Endodermal cell (in vitro differentiated cells): ENCODE results near the gene SLC25A28. TPM values are rescaled to one million over a fixed set of nuclear protein-coding genes. Genes with fewer than 3 reads are reported as not detected.

Experiments
- DNase-seq: peaks from one replicate; pipeline ENCODE4 v3.0.0-alpha.2; 2017
- H3K27ac ChIP-seq: 2 replicates; pipeline ENCODE4 v1.5.1; 2013; ENCODE audit warnings: mild to moderate bottlenecking, low read depth, low read length, moderate library complexity
- H3K27me3 ChIP-seq: 2 replicates; pipeline ENCODE4 v1.6.1; 2013; ENCODE audit warnings: mild to moderate bottlenecking, low read length, moderate library complexity; ENCODE audit not compliant: insufficient read depth, control insufficient read depth, poor library complexity, severe bottlenecking
- H3K36me3 ChIP-seq: 2 replicates; pipeline ENCODE4 v1.7.0; 2013; ENCODE audit warnings: mild to moderate bottlenecking, low read length, moderate library complexity; ENCODE audit not compliant: control insufficient read depth, insufficient read depth
- H3K4me1 ChIP-seq: one replicate; pipeline ENCODE4 v1.7.0; 2013; ENCODE audit warnings: low read length; ENCODE audit not compliant: control insufficient read depth, insufficient read depth
- H3K4me3 ChIP-seq: 2 replicates; pipeline ENCODE4 v1.5.1; 2013; ENCODE audit warnings: mild to moderate bottlenecking, low read length, moderate library complexity
- H3K9ac ChIP-seq: 2 replicates; pipeline ENCODE4 v1.6.1; 2013; ENCODE audit warnings: mild to moderate bottlenecking, low read length, moderate library complexity; ENCODE audit not compliant: poor library complexity, severe bottlenecking; ENCODE audit errors: extremely low read depth
- H3K9me3 ChIP-seq: 2 replicates; pipeline ENCODE4 v1.6.1; 2013; ENCODE audit warnings: mild to moderate bottlenecking, low read length, moderate library complexity; ENCODE audit not compliant: control insufficient read depth
- H3K27ac Mint-ChIP-seq: 2 replicates; pipeline ENCODE4 v1.8.0; 2020; ENCODE audit warnings: mixed read lengths
- H3K27me3 Mint-ChIP-seq: 2 replicates; pipeline ENCODE4 v1.8.0; 2021; ENCODE audit warnings: mild to moderate bottlenecking, mixed read lengths; ENCODE audit not compliant: insufficient read depth
- H3K36me3 Mint-ChIP-seq: 2 replicates; pipeline ENCODE4 v1.8.0; 2020; ENCODE audit warnings: low read depth, mixed read lengths
- H3K4me1 Mint-ChIP-seq: 2 replicates; pipeline ENCODE4 v1.8.0; 2020; ENCODE audit warnings: mixed read lengths
- H3K4me3 Mint-ChIP-seq: 2 replicates; pipeline ENCODE4 v1.8.0; 2020; ENCODE audit warnings: mild to moderate bottlenecking, moderate library complexity, mixed read lengths
- H3K9me3 Mint-ChIP-seq: 2 replicates; pipeline ENCODE4 v1.8.0; 2020; ENCODE audit warnings: mild to moderate bottlenecking, mixed read lengths
- CTCF ChIP-seq: fragments of 200-600 bp; sonication (generic); conservative IDR thresholded peaks from 2 replicates; pipeline ENCODE4 v1.5.0; 2021; ENCODE audit warnings: antibody characterized with exemption, mild to moderate bottlenecking
- WGBS, 2 experiments: methylation state at CpG; one replicate each; pipeline versions ENCODE4 v1.1.5 to v1.1.7; 2013; ENCODE audit warnings: missing lambda C conversion rate in 2 of 2, mixed read lengths in 1 of 2; ENCODE audit not compliant: insufficient coverage in 1 of 2, insufficient read length in 1 of 2; 5-methylcytosine and 5-hydroxymethylcytosine counted together
- total RNA-seq, 2 donors: library from RNA; stranded (reverse); fragmentation: NEBNext Ultra II Directional in 1 of 2; extraction: Animal tissue kit (Norgen Biotek cat#: 25700) in 1 of 2; gene quantifications; 2 replicates in 1 of 2; 3 replicates in 1 of 2; pipeline ENCODE4 v1.2.1, GENCODE V29; 2021

SLC25A28 gene
- total RNA-seq, 2 donors from 2014 or later, result 20.4 to 30.0 TPM

- no peaks in the 10 kb centered on the region for H3K9me3 Mint-ChIP-seq
- H3K27ac Mint-ChIP-seq, result no peak overlapping the region
- peak; percentile 62 for DNase-seq
Observed at GRCh38 chr10:99569253-99569939, 50.8 kb downstream of the SLC25A28 start.

DNA sequence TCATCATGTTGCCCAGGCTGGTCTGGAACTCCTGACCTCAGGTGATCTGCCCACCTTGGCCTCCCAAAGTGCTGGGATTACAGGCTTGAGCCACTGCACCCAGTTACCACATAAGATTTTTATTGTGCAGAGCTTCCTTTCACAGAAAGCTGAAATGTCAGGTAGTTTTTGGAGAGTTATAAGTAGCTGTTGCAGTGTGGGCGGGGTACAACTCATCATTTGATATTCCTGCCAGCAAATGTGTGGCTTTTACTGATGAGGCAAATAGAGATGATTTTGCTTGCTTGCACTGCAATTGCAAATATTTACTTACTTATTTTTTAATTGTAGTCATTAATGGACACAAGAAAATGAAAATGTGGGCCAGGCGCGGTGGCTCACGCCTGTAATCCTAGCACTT lies 55.1 kb downstream of the SLC25A28 start:
- no peak overlapping the region for H3K4me3 ChIP-seq
- H3K36me3 ChIP-seq, result no peaks in the 10 kb centered on the region
- Mint-ChIP-seq H3K4me3 (no peak overlapping the region), H3K9me3 (no peaks in the 10 kb centered on the region), H3K4me1 (peaks cover 24% of the 10 kb centered on the region), H3K27ac (no peak overlapping the region), H3K27me3 (no peaks in the 10 kb centered on the region), H3K36me3 (no peaks in the 10 kb centered on the region)
- H3K9ac ChIP-seq, result no peak overlapping the region
- no peak overlapping the region for H3K27ac ChIP-seq
- no peak for TF ChIP-seq CTCF
- H3K27me3 ChIP-seq, result no peaks in the 10 kb centered on the region
- no peak for DNase-seq
- H3K9me3 ChIP-seq, result no peaks in the 10 kb centered on the region
- 94% methylated on average over 4 of the region's 4 CpGs; no CpG with 5 or more reads in 1 of the 2 experiments for WGBS, 2 experiments
- H3K4me1 ChIP-seq, result peaks cover 2% of the 10 kb centered on the region

More at GRCh38 chr10:99569253-99569939, 50.8 kb downstream of the SLC25A28 start:
- H3K27ac ChIP-seq, result no peak overlapping the region
- WGBS, 2 experiments, result 85 to 100% methylated on average over 3 to 11 of the region's 11 CpGs
- TF ChIP-seq CTCF, result no peak
- no peak overlapping the region for H3K9ac ChIP-seq
- H3K36me3 ChIP-seq, result no peaks in the 10 kb centered on the region
- Mint-ChIP-seq H3K27me3 (no peaks in the 10 kb centered on the region), H3K4me1 (peaks cover 10% of the 10 kb centered on the region), H3K36me3 (no peaks in the 10 kb centered on the region), H3K4me3 (no peak overlapping the region)
- H3K4me3 ChIP-seq, result no peak overlapping the region
- H3K27me3 ChIP-seq, result no peaks in the 10 kb centered on the region
- no peaks in the 10 kb centered on the region for H3K4me1 ChIP-seq
- no peaks in the 10 kb centered on the region for H3K9me3 ChIP-seq

DNA sequence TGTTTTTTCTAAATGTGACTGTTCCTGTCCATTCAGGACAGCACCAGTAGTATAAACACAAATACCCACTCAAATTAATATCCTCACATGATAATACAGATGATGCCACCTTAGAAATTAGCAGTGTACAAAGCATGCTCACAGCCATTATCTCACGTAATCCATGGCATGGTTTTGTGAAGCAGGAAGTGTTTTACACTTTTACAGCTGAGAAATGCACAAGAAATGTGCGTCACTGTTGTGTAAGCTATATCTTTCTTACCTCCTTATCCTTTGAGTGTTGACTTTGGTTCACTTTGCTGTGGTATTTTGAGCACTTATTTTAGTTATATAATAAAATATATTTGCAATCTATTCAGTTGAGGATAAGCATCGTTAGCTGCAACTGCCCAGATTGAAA lies 55.9 kb downstream of the SLC25A28 start:
- no peak overlapping the region for H3K4me3 Mint-ChIP-seq

More for the DNA sequence above, 55.9 kb downstream of the SLC25A28 start:
- TF ChIP-seq CTCF, result no peak
- Histone ChIP-seq H3K9me3 (no peaks in the 10 kb centered on the region), H3K4me1 (peaks cover 2% of the 10 kb centered on the region), H3K27ac (no peak overlapping the region), H3K27me3 (no peaks in the 10 kb centered on the region), H3K4me3 (no peak overlapping the region), H3K36me3 (no peaks in the 10 kb centered on the region), H3K9ac (no peak overlapping the region)
- Mint-ChIP-seq H3K36me3 (no peaks in the 10 kb centered on the region), H3K4me1 (peaks cover 22% of the 10 kb centered on the region), H3K9me3 (no peaks in the 10 kb centered on the region), H3K27me3 (peaks cover 5% of the 10 kb centered on the region), H3K27ac (no peak overlapping the region)
- DNase-seq, result no peak
- WGBS, 2 experiments, result 80 to 86% methylated on average over 1 to 3 of the region's 3 CpGs
